GM23338 (cell line): Measurements from ENCODE around the gene FGF22. TPM values are rescaled to one million over a fixed set of nuclear protein-coding genes. Genes with fewer than 3 reads are reported as not detected.

Experiments used
- ATAC-seq: fragments of 200-7000 bp; cut with Tn5 transposase; 3 replicates; pipeline ENCODE4 v1.9.1; 2020
- DNase-seq: peaks from one replicate; pipeline ENCODE4 v3.0.0-alpha.2; 2015; ENCODE audit warnings: low spot score
- H2AFZ ChIP-seq: fragments of 200-600 bp; sonication (generic); 2 replicates; pipeline ENCODE4 v1.8.0; 2016; ENCODE audit warnings: antibody characterized with exemption, mild to moderate bottlenecking, moderate library complexity
- H3F3A ChIP-seq: fragments of 200-600 bp; sonication (generic); replicated peaks from 2 replicates; pipeline ENCODE4 v1.8.0; 2017; ENCODE audit warnings: antibody characterized with exemption, mixed run types, low read depth
- H3K27ac ChIP-seq: fragments of 200-600 bp; sonication (generic); 2 replicates; pipeline ENCODE4 v1.6.1; 2016; ENCODE audit warnings: low read depth
- H3K27me3 ChIP-seq: fragments of 200-600 bp; sonication (generic); 2 replicates; pipeline ENCODE4 v1.8.0; 2016; ENCODE audit warnings: mild to moderate bottlenecking, mixed run types, moderate library complexity; ENCODE audit not compliant: insufficient read depth
- H3K36me3 ChIP-seq: fragments of 200-600 bp; sonication (generic); 2 replicates; pipeline ENCODE4 v1.8.0; 2016; ENCODE audit warnings: mild to moderate bottlenecking; ENCODE audit not compliant: insufficient read depth
- H3K4me1 ChIP-seq: fragments of 200-600 bp; sonication (generic); 2 replicates; pipeline ENCODE4 v1.8.0; 2016; ENCODE audit warnings: mild to moderate bottlenecking, moderate library complexity; ENCODE audit not compliant: insufficient read depth
- H3K4me2 ChIP-seq: fragments of 200-600 bp; sonication (generic); 2 replicates; pipeline ENCODE4 v1.7.1; 2017; ENCODE audit warnings: mixed run types
- H3K4me3 ChIP-seq: fragments of 200-600 bp; sonication (generic); 2 replicates; pipeline ENCODE4 v1.6.1; 2016; ENCODE audit warnings: mixed run types
- H3K79me2 ChIP-seq: fragments of 200-600 bp; sonication (generic); replicated peaks from 2 replicates; pipeline ENCODE4 v1.8.0; 2017; ENCODE audit warnings: mild to moderate bottlenecking; ENCODE audit not compliant: insufficient read depth
- H3K9me2 ChIP-seq: fragments of 200-600 bp; sonication (generic); 2 replicates; pipeline ENCODE4 v1.8.0; 2017; ENCODE audit not compliant: insufficient read depth
- H4K20me1 ChIP-seq: fragments of 200-600 bp; sonication (generic); replicated peaks from 2 replicates; pipeline ENCODE4 v1.8.0; 2017; ENCODE audit warnings: mild to moderate bottlenecking; ENCODE audit not compliant: insufficient read depth
- H3K27ac Mint-ChIP-seq: 2 replicates; pipeline ENCODE4 v1.8.0; 2020; ENCODE audit warnings: inconsistent platforms, mild to moderate bottlenecking, moderate library complexity, mixed read lengths
- H3K27me3 Mint-ChIP-seq: 3 replicates; pipeline ENCODE4 v1.8.0; 2022; ENCODE audit warnings: low read depth, mild to moderate bottlenecking, moderate library complexity, mixed read lengths, inconsistent platforms; ENCODE audit not compliant: insufficient read depth, poor library complexity
- H3K36me3 Mint-ChIP-seq: 3 replicates; pipeline ENCODE4 v1.8.0; 2021; ENCODE audit warnings: low read depth, mild to moderate bottlenecking, inconsistent platforms, moderate library complexity, mixed read lengths
- H3K4me1 Mint-ChIP-seq: 3 replicates; pipeline ENCODE4 v1.8.0; 2020; ENCODE audit warnings: mild to moderate bottlenecking, inconsistent platforms, mixed read lengths
- H3K4me3 Mint-ChIP-seq: 3 replicates; pipeline ENCODE4 v1.8.0; 2021; ENCODE audit warnings: moderate library complexity, mild to moderate bottlenecking, inconsistent platforms, mixed read lengths
- H3K9me3 Mint-ChIP-seq: 3 replicates; pipeline ENCODE4 v1.8.0; 2020; ENCODE audit warnings: moderate library complexity, mild to moderate bottlenecking, inconsistent platforms, mixed read lengths
- CREB1 ChIP-seq: fragments of 250-450 bp; sonication (Bioruptor Pico); IDR thresholded peaks from 2 replicates; pipeline ENCODE4 v1.5.0; 2020; ENCODE audit warnings: low read depth, mild to moderate bottlenecking, moderate library complexity
- EZH2 ChIP-seq: fragments of 200-600 bp; sonication (generic); IDR thresholded peaks from one replicate; pipeline ENCODE4 v1.8.0; 2017; ENCODE audit warnings: antibody characterized with exemption, mild to moderate bottlenecking, low read depth; ENCODE audit not compliant: unreplicated experiment
- EZH2phosphoT487 ChIP-seq: fragments of 200-600 bp; sonication (generic); IDR thresholded peaks from one replicate; pipeline ENCODE4 v1.8.1; 2018; ENCODE audit warnings: antibody characterized with exemption; ENCODE audit not compliant: unreplicated experiment
- JUNB ChIP-seq: IDR thresholded peaks from one replicate; pipeline ENCODE4 v1.6.1; 2016; ENCODE audit warnings: antibody characterized with exemption; ENCODE audit not compliant: unreplicated experiment
- NANOG ChIP-seq: IDR thresholded peaks from 2 replicates; pipeline ENCODE4 v1.6.1; 2016; ENCODE audit warnings: antibody characterized with exemption, borderline replicate concordance
- POLR2AphosphoS5 ChIP-seq: IDR thresholded peaks from 2 replicates; pipeline ENCODE4 v1.6.1; 2016; ENCODE audit warnings: antibody characterized with exemption, low read depth
- STAT1 ChIP-seq: IDR thresholded peaks from one replicate; pipeline ENCODE4 v1.6.1; 2016; ENCODE audit warnings: antibody characterized with exemption; ENCODE audit not compliant: unreplicated experiment
- ZNF114 ChIP-seq: fragments of 250-450 bp; sonication (Bioruptor Pico); IDR thresholded peaks from 2 replicates; pipeline ENCODE4 v1.5.0; 2020; ENCODE audit warnings: mild to moderate bottlenecking, moderate library complexity
- ZNF331 ChIP-seq: fragments of 250-450 bp; sonication (Bioruptor Pico); IDR thresholded peaks from 2 replicates; pipeline ENCODE4 v1.5.0; 2020; ENCODE audit warnings: low read depth, mild to moderate bottlenecking, moderate library complexity
- ZNF462 ChIP-seq: fragments of 250-450 bp; sonication (Bioruptor Pico); IDR thresholded peaks from 2 replicates; pipeline ENCODE4 v1.5.0; 2020; ENCODE audit warnings: mild to moderate bottlenecking, moderate library complexity
- polyA plus RNA-seq: library from polyadenylated mRNA; unstranded; fragments of >200 nt; fragmentation: Nextera tagmentation; extraction: Ambion mirVana; gene quantifications from 2 replicates; pipeline ENCODE4 v1.2.1, GENCODE V29; 2016
- total RNA-seq: library from RNA; depleted of rRNA; stranded (reverse); fragments of >200 nt; shearing (Covaris generic); gene quantifications from 2 replicates; pipeline ENCODE4 v1.2.3, GENCODE V29; 2014
- TF ChIP-seq, protein P1 (sequence below): IDR thresholded peaks from one replicate; pipeline ENCODE4 v1.6.1; 2018; ENCODE audit warnings: antibody characterized with exemption; ENCODE audit not compliant: unreplicated experiment
- TF ChIP-seq, protein P2 (sequence below), 2 experiments: fragments of 200-600 bp in 1 of 2; sonication (generic) in 1 of 2; conservative IDR thresholded peaks; 2 replicates each; pipeline versions ENCODE4 v1.5.1 to v1.6.1; 2016 to 2017; ENCODE audit warnings: antibody characterized with exemption in 2 of 2, low read depth in 2 of 2, mild to moderate bottlenecking in 2 of 2, moderate library complexity in 1 of 2
- TF ChIP-seq, protein P3 (sequence below): IDR thresholded peaks from 2 replicates; pipeline ENCODE4 v1.6.1; 2016; ENCODE audit warnings: antibody characterized with exemption

Gene FGF22
- total and polyA plus RNA-seq, 2 experiments from 2014 or later: 1.0 to 2.8 TPM

DNA sequence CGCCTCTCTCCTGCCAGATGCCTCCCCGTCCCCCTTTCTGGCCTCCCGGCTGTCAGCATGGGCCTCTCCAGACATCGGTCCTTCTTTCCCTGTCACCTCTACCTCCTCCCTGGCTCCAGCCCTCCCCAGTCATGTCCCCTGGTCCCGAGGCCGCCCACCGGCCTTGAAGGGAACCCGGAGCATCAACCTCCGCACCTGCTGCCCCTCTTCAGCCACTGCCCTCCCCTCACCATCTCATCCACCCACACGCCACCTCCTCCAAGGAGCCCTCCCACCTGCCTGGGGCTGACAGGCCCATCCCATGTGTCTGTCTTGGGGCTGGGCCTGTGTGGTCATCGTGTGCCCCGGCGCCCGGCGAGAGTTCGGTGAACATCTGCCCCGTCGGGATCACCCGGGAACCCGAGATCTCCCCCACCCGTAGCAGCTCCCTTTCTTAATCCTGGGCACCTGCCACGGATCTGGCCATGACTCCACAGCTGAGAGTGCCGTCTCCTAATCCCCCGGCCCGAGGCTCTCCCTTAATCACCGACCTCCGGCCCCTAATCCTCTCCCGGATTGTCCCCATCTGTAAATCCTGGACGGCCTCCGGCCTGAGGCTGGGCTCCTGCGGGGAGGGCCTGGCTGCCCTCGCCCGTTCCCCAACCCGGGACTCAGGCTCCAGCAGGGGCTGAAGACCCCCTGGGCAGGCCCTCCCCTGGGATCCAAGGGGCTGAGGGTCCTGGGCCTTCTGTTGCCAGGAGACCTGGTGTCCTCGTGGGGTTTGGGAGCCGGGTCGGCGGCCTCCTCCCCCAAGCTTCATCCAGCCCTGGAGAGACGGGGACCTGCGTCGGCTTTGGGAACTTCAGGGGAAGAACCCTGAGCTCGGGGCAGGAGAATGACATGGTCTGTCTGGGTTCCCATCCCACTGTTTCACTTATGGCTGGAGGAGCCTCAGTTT, 44.1 kb upstream of the FGF22 start:
- H3K4me3 Mint-ChIP-seq: no peak overlapping the region
- H3K9me2 ChIP-seq: no peaks in the 10 kb centered on the region
- peaks cover 10% of the 10 kb centered on the region for H3K9me3 Mint-ChIP-seq

More for the DNA sequence above, 44.1 kb upstream of the FGF22 start:
- no peak for ATAC-seq
- Histone ChIP-seq H3K27me3 (peaks cover 15% of the 10 kb centered on the region), H3K27ac (no peak overlapping the region), H3K36me3 (no peaks in the 10 kb centered on the region), H3K4me2 (no peak overlapping the region), H3K4me1 (no peaks in the 10 kb centered on the region), H3K79me2 (no peaks in the 10 kb centered on the region), H3F3A (no peaks in the 10 kb centered on the region; the same call in 1 of the 2 replicates), H3K4me3 (no peak overlapping the region), H2AFZ (no peak overlapping the region), H4K20me1 (peaks cover 4% of the 10 kb centered on the region; the same call in 1 of the 2 replicates)
- TF ChIP-seq, protein P1, sequence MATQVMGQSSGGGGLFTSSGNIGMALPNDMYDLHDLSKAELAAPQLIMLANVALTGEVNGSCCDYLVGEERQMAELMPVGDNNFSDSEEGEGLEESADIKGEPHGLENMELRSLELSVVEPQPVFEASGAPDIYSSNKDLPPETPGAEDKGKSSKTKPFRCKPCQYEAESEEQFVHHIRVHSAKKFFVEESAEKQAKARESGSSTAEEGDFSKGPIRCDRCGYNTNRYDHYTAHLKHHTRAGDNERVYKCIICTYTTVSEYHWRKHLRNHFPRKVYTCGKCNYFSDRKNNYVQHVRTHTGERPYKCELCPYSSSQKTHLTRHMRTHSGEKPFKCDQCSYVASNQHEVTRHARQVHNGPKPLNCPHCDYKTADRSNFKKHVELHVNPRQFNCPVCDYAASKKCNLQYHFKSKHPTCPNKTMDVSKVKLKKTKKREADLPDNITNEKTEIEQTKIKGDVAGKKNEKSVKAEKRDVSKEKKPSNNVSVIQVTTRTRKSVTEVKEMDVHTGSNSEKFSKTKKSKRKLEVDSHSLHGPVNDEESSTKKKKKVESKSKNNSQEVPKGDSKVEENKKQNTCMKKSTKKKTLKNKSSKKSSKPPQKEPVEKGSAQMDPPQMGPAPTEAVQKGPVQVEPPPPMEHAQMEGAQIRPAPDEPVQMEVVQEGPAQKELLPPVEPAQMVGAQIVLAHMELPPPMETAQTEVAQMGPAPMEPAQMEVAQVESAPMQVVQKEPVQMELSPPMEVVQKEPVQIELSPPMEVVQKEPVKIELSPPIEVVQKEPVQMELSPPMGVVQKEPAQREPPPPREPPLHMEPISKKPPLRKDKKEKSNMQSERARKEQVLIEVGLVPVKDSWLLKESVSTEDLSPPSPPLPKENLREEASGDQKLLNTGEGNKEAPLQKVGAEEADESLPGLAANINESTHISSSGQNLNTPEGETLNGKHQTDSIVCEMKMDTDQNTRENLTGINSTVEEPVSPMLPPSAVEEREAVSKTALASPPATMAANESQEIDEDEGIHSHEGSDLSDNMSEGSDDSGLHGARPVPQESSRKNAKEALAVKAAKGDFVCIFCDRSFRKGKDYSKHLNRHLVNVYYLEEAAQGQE: no peak
- TF ChIP-seq NANOG (no peak), ZNF331 (CRISPR knock-in tag) (no peak), ZNF114 (CRISPR knock-in tag) (no peak), EZH2phosphoT487 (no peak), JUNB (no peak), POLR2AphosphoS5 (no peak), ZNF462 (no peak), CREB1 (no peak), EZH2 (no peak), STAT1 (no peak)
- TF ChIP-seq, protein P2, sequence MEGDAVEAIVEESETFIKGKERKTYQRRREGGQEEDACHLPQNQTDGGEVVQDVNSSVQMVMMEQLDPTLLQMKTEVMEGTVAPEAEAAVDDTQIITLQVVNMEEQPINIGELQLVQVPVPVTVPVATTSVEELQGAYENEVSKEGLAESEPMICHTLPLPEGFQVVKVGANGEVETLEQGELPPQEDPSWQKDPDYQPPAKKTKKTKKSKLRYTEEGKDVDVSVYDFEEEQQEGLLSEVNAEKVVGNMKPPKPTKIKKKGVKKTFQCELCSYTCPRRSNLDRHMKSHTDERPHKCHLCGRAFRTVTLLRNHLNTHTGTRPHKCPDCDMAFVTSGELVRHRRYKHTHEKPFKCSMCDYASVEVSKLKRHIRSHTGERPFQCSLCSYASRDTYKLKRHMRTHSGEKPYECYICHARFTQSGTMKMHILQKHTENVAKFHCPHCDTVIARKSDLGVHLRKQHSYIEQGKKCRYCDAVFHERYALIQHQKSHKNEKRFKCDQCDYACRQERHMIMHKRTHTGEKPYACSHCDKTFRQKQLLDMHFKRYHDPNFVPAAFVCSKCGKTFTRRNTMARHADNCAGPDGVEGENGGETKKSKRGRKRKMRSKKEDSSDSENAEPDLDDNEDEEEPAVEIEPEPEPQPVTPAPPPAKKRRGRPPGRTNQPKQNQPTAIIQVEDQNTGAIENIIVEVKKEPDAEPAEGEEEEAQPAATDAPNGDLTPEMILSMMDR (conservative IDR thresholded peaks at IDR 0.05; ENCODE audit: low read depth in 2 of 2): no peak
- TF ChIP-seq, protein P3, sequence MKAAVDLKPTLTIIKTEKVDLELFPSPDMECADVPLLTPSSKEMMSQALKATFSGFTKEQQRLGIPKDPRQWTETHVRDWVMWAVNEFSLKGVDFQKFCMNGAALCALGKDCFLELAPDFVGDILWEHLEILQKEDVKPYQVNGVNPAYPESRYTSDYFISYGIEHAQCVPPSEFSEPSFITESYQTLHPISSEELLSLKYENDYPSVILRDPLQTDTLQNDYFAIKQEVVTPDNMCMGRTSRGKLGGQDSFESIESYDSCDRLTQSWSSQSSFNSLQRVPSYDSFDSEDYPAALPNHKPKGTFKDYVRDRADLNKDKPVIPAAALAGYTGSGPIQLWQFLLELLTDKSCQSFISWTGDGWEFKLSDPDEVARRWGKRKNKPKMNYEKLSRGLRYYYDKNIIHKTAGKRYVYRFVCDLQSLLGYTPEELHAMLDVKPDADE: no peak
- Mint-ChIP-seq H3K27ac (no peak overlapping the region), H3K27me3 (peaks cover 25% of the 10 kb centered on the region), H3K4me1 (no peaks in the 10 kb centered on the region), H3K36me3 (no peaks in the 10 kb centered on the region)
- no peak for DNase-seq
